Left renal pelvis (tissue), 4 donors: ENCODE results near the gene LAMA3. TPM values are rescaled to one million over a fixed set of nuclear protein-coding genes. Genes with fewer than 3 reads are reported as not detected.

ENCODE experiments used
- DNase-seq, 4 donors: peaks; one replicate each; pipeline ENCODE4 v3.0.0-alpha.2; 2013; ENCODE audit warnings: low read depth in 4 of 4, low spot score in 3 of 4
- polyA plus RNA-seq, 4 donors: library from polyadenylated mRNA; unstranded; fragments of 120-200 nt; gene quantifications; one replicate each; pipeline ENCODE4 v1.2.1, GENCODE V29; 2013; ENCODE audit not compliant: insufficient read length in 4 of 4

The LAMA3 gene
- polyA plus RNA-seq, 4 donors = 1.5 to 3.1 (median 2.5) TPM

DNA sequence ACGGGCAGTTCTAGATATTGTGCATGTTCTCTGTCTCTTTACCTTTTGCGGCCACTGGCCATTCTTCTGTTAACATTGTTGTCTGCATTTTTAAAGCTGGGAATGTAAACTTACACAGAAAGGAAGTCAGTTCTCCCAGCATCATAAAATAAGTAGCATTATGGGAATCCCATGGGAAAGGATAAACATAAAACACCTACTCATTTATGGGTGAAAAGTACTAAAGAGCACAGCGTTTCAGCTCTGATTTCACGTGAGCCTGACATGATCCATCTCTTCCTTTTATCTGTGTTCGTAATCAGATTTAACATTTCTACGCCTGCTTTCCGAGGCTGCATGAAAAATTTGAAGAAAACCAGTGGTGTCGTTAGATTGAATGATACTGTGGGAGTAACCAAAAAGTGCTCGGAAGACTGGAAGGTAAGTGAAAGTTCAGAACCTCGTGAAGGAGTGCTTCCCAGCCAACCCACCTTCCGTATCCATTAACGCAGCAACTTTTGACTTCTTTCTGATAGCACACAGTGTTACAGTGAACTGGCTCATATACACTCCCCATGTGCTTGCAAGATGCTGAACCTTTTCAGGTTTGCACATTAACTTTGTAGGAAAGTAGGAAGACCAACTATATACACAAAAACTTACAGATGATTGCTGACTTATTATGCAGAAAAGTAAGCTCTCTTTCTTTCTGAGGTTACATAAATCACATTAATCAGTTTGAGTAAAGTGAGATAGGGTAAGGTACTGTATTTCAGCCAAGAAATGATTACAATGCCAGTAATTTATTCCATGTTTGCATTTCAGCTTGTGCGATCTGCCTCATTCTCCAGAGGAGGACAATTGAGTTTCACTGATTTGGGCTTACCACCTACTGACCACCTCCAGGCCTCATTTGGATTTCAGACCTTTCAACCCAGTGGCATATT is 238.8 kb downstream of the LAMA3 start:
- DNase-seq = no peak

DNA sequence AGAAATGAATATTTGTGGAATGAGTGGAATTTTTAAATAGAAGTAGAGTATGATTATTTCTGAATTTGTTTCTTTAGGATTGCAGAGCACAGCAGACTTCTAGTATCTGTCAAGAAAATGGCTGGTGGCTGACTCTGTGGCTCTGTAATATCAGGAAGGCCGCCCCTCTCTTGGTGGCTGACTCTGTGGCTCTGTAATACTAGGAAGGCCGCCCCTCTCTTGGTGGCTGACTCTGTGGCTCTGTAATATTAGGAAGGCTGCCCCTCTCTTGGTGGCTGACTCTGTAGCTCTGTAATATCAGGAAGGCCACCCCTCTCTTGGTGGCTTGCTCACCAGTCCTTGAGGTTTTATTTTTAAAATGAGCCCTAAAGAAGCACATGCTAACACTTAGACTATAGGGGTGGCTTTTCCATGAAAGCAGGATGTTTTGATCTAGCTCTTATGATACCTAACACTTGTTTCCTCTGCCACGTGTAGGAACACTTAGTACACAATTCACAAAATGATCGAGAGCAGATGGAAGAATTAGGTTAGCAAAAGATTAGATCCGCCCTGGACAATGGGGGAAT is 240.2 kb downstream of the LAMA3 start:
- no peak for DNase-seq

DNA sequence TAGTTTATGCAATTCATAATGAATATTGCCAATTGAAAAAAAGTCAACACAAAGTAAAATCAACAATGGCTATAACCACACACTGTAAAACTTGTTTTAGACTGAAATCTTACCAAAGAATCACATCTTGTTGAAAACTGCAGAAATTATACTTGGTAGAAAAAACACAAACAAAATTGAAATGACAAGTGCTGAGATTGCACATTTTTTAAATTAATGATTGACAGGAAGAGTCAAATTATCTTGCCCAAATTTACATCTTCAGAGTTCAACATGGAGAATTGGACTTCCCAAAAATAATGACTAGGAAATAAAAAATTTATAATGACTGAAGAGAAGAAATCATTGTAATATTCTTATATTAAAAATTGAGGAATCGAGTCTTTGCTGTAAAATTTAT is 240.7 kb downstream of the LAMA3 start:
- no peak for DNase-seq

DNA sequence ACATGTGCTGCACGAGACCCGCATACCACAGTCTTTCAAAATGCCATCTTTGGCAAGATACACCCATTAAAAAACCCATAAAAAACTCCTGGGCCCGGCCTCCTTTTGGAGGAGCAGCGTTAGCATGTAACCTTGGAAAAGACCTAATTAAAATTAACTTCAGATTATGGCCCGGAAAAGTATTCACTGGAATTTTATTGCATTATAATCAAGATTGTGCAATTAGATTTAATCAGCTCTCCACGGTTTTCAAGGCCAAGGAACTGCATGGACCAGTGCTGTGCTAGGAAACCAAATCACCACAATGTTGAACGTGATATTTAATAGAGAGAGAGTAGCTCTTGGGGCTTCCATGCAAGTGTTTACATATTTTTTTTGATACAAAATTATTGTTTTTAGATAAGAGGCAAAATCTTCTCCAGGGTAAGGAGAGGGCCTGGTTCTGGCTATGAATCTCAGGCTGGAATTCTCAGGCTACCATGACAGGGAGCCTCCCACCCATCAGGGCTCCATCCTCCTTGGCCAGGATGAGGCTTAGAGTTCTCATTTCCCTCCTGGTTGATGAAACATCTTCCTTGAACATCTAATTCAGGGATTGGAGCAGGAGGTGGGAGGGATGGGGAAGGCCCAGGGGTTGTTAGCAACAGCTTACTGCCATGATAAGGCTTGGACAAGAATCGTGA is 243.3 kb downstream of the LAMA3 start:
- no peak for DNase-seq

DNA sequence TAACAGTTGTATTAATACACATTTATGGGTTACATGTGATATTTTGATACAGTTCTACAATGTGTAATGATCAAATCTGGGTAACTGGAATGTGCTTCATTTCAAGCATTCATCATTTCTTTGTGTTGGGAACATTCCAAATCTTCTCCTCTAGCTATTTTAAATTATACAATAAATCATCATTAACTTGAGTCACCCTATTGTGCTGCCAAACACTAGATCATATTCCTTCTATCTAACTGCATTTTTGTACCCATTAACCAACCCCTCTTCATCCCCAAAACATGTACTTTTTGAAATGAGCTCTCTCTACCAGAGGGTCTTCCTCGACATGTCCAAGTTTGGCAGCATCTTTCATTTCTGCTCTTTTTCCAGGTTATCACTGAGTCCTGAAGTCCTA is 244.2 kb downstream of the LAMA3 start:
- no peak for DNase-seq

DNA sequence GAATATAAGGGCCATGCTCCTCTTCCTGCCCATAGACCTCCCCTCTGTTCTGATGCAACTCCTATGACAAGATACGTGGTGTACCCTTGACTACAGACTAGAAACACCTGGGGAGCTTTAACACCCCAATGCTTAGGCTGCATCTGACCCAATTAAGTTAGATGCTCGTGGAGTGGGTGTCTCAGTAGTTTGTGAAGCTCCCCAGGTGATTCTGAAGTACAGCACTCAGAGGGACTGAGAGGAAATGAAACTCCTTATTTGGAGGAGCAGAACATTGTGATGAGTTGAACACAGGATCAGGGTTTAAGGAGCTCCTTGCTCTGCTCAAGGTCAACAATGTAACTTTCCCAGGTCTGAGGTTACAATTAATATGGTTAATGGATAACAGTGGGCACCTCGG is 245.0 kb downstream of the LAMA3 start:
- no peak for DNase-seq

DNA sequence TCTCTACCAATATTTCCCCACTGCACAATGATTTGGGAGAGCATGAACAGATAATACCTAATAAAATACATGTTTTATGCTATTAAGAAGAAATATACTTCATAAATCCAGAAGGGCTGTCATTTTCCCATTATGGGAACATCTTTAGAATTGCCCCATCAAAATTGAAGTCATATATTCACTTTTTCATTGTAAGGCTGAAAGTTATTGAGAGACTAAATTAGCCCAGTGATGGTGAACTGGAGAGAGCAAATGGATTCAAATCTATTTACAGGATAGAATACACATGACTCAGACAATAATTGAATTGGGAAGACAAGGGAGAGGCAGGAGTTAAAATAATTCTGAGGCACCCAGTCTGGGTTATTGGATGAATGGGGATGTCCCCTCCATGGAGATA is 245.6 kb downstream of the LAMA3 start:
- DNase-seq = no peak

- DNase-seq = no peak
Observed at GRCh38 chr18:23935804-23936203, 246.6 kb downstream of the LAMA3 start.

- no peak for DNase-seq
Observed at GRCh38 chr18:23936381-23936958, 247.2 kb downstream of the LAMA3 start.

GRCh38 chr18:23938043-23938756 is 248.9 kb downstream of the LAMA3 start:
- no peak for DNase-seq

DNA sequence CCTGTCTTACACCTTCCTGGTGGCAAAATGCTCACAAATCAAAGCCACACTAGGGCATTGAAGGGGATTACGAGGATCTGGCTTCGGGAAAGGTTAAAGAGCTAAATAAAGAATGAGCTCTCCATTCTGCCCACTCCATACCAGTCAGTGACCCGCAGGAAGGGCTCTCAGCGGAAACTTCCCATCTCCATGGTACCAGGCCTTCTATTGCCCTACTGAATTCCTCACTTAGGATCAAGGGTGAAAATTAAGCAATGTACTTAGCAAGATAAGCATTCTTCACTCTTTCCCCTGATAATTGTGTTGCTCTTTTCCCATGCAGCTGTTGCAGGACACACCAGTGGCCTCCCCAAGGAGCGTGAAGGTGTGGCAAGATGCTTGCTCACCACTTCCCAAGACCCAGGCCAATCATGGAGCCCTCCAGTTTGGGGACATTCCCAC is 249.7 kb downstream of the LAMA3 start:
- no peak for DNase-seq

- DNase-seq = no peak
Observed at GRCh38 chr18:23939366-23939765, 250.1 kb downstream of the LAMA3 start.

DNA sequence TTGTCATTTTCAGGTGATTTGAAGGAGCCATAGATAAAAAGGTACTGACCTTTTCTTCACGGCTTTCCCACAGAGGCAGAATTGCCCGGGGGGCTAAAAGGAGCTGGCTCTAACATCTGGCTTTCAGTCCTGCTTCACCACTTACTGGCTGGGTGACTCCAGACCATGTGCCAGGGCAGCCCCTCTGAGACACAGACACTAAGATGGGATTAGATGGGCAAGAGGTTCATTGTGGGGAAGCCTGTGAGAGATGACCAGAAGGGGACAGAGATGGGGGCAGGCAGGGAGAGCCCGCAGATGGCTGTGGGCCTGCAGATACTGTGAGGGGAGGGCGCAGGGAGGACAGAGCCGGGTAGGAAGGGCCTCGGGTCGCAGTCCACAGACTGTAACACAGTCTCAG is 250.6 kb downstream of the LAMA3 start:
- no peak for DNase-seq

DNA sequence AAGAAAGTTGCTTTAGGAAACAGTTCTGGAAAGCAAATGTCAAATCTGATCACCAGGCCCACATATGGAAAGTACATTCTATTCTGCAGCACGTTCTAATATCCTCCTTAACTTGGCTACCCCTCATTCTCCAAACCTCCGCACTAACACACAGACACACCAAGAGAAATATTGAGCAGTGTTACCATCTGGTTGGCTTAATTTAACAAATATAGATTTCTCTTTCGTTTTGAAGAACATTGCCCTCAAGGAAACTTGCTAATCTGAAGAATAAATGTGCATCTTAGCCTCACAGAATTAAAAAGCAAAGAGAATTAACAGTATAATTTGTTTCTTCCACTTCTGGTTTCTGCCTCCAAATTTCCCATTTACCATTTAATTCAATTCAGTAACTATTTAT is 252.5 kb downstream of the LAMA3 start:
- DNase-seq = no peak

- no peak for DNase-seq
Observed at GRCh38 chr18:23943104-23943503, 253.9 kb downstream of the LAMA3 start.

DNA sequence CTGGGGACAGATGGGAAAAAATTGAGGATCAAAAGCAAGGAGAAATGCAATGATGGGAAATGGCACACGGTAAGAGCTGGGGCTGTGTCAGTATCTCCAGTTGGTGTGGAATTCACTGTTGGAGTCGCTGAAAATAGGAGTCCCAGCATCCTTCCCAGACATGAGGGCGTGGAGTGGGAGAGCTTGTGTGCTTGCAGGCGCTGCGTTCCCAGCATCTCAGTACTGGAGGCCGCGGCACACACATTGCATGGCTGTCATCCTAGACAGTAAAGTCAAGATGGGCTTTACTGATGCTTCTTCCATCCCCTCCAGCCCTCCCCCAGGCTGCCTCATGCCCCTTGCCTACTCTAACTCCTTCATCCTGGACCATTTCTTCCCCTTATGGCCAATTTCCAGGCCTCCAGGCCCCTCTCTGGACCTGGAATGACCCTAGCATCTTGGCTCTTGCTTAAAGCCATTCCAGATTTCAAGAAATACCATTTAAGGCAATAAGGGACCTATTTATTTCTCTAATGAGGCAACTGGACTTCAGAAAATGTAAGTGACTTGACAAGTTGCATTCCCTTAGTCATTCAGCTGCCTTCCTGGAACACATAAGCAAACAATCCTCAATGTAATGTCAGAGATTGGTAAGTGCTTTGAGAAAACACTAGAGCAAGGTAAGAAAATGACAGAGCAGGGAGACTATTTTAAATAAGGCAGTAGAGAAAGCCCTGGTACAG is 254.8 kb downstream of the LAMA3 start:
- DNase-seq = no peak

DNA sequence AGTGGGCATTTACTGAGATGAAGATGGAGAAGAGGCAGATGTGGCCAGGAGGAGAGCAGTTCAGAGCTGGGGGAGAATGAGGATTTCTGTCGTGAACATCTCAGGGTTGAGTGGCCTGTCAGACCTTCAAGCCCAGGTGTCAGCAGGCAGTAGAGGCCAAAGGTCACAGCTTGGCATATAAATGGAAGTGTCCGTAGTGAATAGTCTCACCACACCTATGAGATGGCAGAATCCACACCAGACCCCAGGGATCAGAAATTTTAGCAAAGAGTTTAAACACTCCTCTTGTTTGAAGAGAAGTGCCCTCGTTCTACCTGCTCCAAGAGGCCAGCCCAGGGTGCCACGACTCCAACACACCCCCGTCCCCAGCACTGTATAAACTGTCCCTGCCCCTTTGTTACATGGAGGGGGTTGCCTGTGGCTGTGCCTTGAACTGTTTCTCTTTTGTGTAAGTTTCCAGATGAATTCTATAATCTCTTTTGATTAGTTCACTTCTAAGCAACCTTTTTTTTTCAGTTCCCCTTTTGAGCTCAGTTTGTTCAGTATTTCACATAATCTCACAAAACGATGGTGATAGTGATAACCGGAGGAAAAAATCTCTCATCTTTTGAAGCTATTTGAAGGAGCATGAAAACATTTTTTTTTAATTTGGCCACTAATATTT is 256.3 kb downstream of the LAMA3 start:
- no peak for DNase-seq

DNA sequence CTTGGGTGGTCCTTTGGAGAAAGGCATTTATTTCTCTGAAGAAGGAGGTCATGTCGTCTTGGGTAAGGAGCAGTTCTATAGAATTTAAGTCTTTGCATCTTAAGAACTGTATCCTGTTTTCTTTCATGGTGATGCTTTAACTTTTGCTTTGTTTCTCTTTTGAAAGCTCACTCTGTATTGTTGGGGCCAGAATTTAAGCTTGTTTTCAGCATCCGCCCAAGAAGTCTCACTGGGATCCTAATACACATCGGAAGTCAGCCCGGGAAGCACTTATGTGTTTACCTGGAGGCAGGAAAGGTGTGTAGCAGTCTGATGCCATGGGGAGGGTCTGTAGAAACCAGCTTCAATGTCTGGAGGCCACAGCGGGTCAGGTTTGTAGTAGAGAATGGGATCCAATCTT is 260.6 kb downstream of the LAMA3 start:
- no peak for DNase-seq

GRCh38 chr18:23950644-23951043 is 261.4 kb downstream of the LAMA3 start:
- DNase-seq = no peak
